Measurements from ENCODE around the gene PRICKLE1. TPM values are rescaled to one million over a fixed set of nuclear protein-coding genes. Genes with fewer than 3 reads are reported as not detected.

PRICKLE1 gene
- polyA plus RNA-seq, 1 donor (not counting 4 experiments of a cell fraction or from before 2014, with no cell fraction given) = 3.5 TPM

GRCh38 chr12:42557586-42558172, 31.9 kb downstream of the PRICKLE1 start:
- H3K9me1 ChIP-seq (ENCODE audit: control insufficient read depth, extremely low read depth, insufficient read depth, low read length) = no peaks in the 10 kb centered on the region
- no peaks in the 10 kb centered on the region for H4K20me1 ChIP-seq (ENCODE audit: control insufficient read depth, extremely low read depth, insufficient read depth, low read length)
- no peak for TF ChIP-seq CTCF (optimal IDR thresholded peaks at IDR 0.05 in 1 of 3, IDR thresholded peaks at IDR 0.05 in 1 of 3, conservative IDR thresholded peaks at IDR 0.05 in 1 of 3; ENCODE audit: extremely low read depth in 1 of 3, insufficient read depth in 2 of 3, low read length in 3 of 3)
- dilution Hi-C loops (cut with MboI; ENCODE audit: extremely low pct_ligation_motif_present, low sequenced_read_pairs) = no loop called here
- H3K36me3 ChIP-seq (ENCODE audit: control insufficient read depth in 2 of 2, extremely low read depth in 1 of 2, insufficient read depth in 2 of 2, low read length in 2 of 2) = no peaks in the 10 kb centered on the region
- no peak overlapping the region for H3K4me2 ChIP-seq (ENCODE audit: control insufficient read depth, extremely low read depth, insufficient read depth, low read depth, low read length)
- no peaks in the 10 kb centered on the region for H3K4me1 ChIP-seq (ENCODE audit: control insufficient read depth, extremely low read depth, insufficient read depth, low read length)
- no peak for DNase-seq (ENCODE audit: low read depth, low spot score)
- FAIRE-seq = no peak
- no peaks in the 10 kb centered on the region for H3K27me3 ChIP-seq (ENCODE audit: control insufficient read depth, extremely low read depth, insufficient read depth, low read length)
- H3K79me2 ChIP-seq (ENCODE audit: control insufficient read depth, insufficient read depth, low read length) = no peaks in the 10 kb centered on the region
- no peak overlapping the region for H3K4me3 ChIP-seq (ENCODE audit: control insufficient read depth in 2 of 3, extremely low read depth in 1 of 3, insufficient read depth in 2 of 3, low read depth in 1 of 3, low read length in 3 of 3)
- no peak overlapping the region for H2AFZ ChIP-seq (ENCODE audit: control insufficient read depth, low read length)
- no peaks in the 10 kb centered on the region for H3K9me3 ChIP-seq (ENCODE audit: control insufficient read depth, low read depth, low read length)
- no peak overlapping the region for H3K27ac ChIP-seq (ENCODE audit: control insufficient read depth, insufficient read depth, low read length)
- H3K9ac ChIP-seq (ENCODE audit: control insufficient read depth, extremely low read depth, insufficient read depth, low read length) = no peak overlapping the region

- H3K79me2 ChIP-seq (ENCODE audit: control insufficient read depth, insufficient read depth, low read length) = no peaks in the 10 kb centered on the region
- H2AFZ ChIP-seq (ENCODE audit: control insufficient read depth, low read length) = no peak overlapping the region
- H3K9me3 ChIP-seq (ENCODE audit: control insufficient read depth, low read depth, low read length) = no peaks in the 10 kb centered on the region
- dilution Hi-C loops (cut with MboI; ENCODE audit: extremely low pct_ligation_motif_present, low sequenced_read_pairs) = no loop called here
- DNase-seq (ENCODE audit: low read depth, low spot score) (no peak), FAIRE-seq (no peak)
- no peaks in the 10 kb centered on the region for H4K20me1 ChIP-seq (ENCODE audit: control insufficient read depth, extremely low read depth, insufficient read depth, low read length)
- no peaks in the 10 kb centered on the region for H3K4me1 ChIP-seq (ENCODE audit: control insufficient read depth, extremely low read depth, insufficient read depth, low read length)
- H3K4me3 ChIP-seq (ENCODE audit: control insufficient read depth in 2 of 3, extremely low read depth in 1 of 3, insufficient read depth in 2 of 3, low read depth in 1 of 3, low read length in 3 of 3) = no peak overlapping the region
- no peaks in the 10 kb centered on the region for H3K36me3 ChIP-seq (ENCODE audit: control insufficient read depth in 2 of 2, extremely low read depth in 1 of 2, insufficient read depth in 2 of 2, low read length in 2 of 2)
- no peak overlapping the region for H3K9ac ChIP-seq (ENCODE audit: control insufficient read depth, extremely low read depth, insufficient read depth, low read length)
- H3K9me1 ChIP-seq (ENCODE audit: control insufficient read depth, extremely low read depth, insufficient read depth, low read length) = no peaks in the 10 kb centered on the region
- no peak overlapping the region for H3K4me2 ChIP-seq (ENCODE audit: control insufficient read depth, extremely low read depth, insufficient read depth, low read depth, low read length)
- TF ChIP-seq CTCF (optimal IDR thresholded peaks at IDR 0.05 in 1 of 3, IDR thresholded peaks at IDR 0.05 in 1 of 3, conservative IDR thresholded peaks at IDR 0.05 in 1 of 3; ENCODE audit: extremely low read depth in 1 of 3, insufficient read depth in 2 of 3, low read length in 3 of 3) (no peak), EZH2 (IDR thresholded peaks at IDR 0.05; ENCODE audit: low read length) (no peak)
- no peak overlapping the region for H3K27ac ChIP-seq (ENCODE audit: control insufficient read depth, insufficient read depth, low read length)
- no peaks in the 10 kb centered on the region for H3K27me3 ChIP-seq (ENCODE audit: control insufficient read depth, extremely low read depth, insufficient read depth, low read length)
These were observed 32.6 kb downstream of the PRICKLE1 start for GRCh38 chr12:42556917-42557316.
